ENCODE measurements around the gene UBQLN3.

UBQLN3 gene

DNA sequence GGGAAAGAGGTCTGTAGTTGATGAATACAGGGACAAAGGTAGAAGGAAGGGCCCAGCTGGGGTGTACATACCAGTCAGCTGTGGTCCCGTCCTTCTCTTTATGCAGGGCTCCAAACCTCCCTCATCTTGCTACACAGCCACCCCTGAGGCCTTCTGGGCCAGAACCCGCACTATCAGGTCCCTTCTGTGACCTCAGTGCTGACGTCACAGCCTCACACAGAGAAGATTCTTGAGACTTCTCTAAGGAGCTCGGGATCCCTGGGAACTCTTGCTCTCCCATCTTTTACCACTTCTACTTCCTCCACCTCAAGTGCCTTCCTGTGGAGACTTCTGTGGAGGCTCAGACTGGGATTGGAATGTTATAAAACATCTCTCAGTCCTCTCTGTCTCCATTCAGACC is at the start of gene UBQLN3:
Gene UBQLN3 (minus strand): TSS at position 155 of the 400 bp plus-strand sequence. CDS start 399 bp downstream, outside the sequence.
- DNase-seq: no peak

- DNase-seq: no peak
These were observed 48.0 kb upstream of the UBQLN3 start for GRCh38 chr11:5557751-5558150.

DNA sequence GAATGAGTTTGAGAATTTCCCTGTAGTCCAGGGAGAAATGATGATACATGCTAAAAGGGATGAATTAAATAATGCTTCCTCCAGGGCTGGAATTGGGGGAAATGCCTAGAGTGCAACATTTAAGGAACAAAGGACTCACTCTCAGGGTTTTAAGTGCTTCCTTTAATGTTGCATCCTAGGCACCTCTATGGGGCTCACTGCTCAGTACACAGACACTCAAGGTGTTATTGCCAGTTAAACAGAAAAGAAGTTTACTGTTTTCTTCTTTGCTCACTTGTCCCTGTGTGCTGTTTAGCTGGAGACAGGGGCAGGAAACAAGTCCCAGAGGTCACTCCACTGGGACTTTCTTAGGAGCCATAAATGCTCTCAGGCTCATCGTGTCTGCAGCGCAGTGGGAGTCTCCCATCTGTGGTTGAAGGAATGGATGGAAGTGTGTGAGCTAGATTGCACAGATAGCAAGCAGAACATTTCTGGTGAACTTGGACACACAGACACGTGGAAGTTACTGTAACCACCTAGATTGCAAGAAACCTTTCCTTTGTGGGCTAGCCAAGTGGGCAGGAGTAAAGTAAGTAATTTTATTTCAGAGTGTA is 46.9 kb upstream of the UBQLN3 start:
- no peak for DNase-seq

- no peak for DNase-seq
These were observed 43.6 kb upstream of the UBQLN3 start for GRCh38 chr11:5553343-5553742.

- no peak for DNase-seq
These were observed 40.8 kb upstream of the UBQLN3 start for GRCh38 chr11:5550440-5551095.

GRCh38 chr11:5548440-5548839 is 38.7 kb upstream of the UBQLN3 start, which contains the start of gene OR52H1:
OR52H1 (minus strand) TSS chr11:5548540; CDS start chr11:5545505, 3,035 bp downstream.
- no peak for DNase-seq

DNA sequence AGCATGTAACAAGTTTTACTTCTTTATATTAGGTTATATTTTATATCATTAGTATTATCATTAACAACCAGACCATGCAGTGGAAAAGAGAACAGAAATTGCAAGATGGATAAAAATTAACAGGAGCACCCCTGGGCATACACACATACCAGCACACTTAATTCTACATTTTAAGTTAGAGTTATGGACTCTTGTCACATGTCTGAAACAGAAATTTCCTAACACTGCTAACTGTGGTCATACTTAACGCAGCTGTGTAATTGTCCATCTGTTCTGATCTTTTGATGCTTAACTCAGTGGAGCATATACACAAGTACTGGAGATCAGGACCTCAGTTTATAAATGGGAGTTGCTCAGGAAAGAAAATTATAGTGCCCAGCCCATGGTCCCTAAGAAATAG is 38.2 kb upstream of the UBQLN3 start:
- no peak for DNase-seq

GRCh38 chr11:5546457-5546856 is 36.7 kb upstream of the UBQLN3 start:
- DNase-seq: no peak

GRCh38 chr11:5541427-5541826 is 31.7 kb upstream of the UBQLN3 start:
- no peak for DNase-seq

DNA sequence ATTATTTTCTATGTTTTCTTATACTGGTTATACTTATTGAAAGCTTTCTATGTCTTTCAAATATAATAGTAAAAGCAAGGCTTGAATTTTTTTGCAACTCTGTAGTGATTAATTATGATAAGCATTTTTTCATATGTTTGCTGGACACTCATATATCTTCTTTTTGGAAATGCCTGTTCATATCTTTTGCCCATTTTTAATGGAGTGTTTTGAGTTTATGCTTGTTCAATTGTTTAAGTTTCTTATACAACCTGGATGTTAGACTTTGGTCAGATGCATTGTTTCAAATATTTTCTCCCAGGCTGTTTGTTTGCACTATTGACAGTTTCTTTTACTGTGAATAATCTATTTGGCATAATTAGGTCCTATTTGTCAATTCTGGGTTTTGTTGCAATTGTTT is 26.7 kb upstream of the UBQLN3 start:
- no peak for DNase-seq

GRCh38 chr11:5534046-5534445 is 24.3 kb upstream of the UBQLN3 start:
- no peak for DNase-seq

DNA sequence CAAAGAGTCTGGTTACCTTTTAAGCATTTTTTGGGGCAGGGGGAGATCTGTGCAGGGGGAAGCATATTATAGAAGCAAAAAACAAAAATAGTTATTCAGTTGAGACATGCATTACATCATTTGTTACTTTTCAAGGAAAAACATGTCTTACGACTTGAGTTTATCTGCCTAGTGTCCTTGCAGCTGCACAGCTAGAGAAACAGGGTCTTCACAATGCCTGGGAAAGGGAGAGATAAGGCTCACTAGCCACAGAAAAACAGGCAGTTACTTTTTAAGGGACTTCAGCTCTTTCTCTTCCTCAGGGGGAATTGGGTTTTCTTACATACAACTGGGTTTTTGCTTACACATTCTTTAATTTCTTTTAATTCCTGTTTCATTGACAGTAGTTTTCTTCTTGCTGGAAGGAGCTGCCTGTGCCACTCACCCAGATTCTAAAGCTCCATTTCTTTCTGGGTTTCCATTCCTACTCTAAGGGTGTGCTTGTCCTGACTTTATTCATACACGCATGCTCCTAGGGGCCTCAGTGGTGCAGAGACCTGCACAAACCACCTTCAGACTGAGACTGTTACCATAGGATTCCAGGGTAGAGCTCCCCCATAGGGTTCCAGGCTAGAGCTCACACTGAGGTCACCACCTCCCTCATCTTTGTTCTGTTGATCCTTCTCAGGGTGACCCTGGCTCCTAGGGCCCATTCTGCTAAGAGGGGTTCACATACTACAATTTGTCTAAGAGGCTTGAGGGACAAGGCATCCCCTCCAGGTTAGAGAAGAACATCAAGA is 21.5 kb upstream of the UBQLN3 start:
- DNase-seq: no peak

DNA sequence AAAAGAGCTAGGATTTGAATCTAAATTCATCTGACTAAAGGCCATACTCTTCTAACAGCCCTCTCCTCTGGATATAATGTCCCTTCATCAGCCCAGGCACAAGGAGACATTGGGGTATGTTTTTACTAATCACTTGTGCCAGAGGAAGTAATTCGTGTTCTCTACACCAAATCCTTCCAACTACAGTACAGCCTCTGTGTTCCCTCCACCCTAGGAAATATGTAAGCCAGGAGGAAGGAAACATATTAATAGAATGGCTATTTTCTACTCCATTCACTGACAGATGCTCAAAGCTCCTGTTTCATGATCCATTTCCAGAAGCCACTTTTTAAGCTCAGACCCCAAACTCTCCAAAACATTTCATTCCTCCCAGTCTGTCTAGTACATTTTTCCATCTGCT is 18.7 kb upstream of the UBQLN3 start:
- no peak for DNase-seq

DNA sequence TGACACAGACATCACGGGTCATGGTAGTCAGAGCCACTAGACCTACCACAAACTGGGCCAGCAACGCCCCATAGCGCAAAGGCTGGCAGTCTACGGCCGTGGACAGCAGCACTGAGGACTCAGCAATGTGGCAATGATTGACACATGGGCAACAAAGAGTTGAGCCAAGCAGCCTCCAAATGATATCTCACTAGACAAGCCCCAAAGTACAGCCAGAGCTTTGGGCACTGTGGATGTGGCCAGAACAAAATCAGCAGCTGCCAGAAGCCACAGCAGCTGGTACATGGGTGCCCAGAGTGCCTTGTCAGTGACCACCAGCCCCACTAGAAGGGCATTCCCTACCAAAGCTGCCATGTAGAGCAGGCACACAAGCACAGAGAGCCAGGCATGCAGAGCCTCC is 18.0 kb upstream of the UBQLN3 start:
- DNase-seq: no peak

DNA sequence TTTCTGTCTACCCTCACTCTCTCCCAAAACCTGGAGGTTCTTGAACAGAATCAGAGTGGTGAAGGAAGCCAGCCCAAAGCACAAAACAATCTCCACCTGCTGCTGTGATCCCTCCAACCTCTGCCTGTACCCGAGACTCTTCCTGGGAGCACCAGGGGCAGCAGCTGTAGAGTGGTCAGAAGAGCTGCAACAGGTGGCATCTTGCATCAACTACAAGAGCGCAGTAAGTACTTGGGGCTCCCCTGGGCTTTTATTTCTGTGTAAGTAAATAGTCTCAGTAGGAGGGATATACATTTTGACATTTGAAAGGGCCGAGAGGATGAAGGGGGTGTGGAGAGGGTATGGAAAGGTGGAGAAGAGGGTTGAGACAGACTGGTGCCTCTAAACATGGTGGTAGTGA is 15.0 kb upstream of the UBQLN3 start:
- DNase-seq: no peak

- no peak for DNase-seq
These were observed 12.6 kb upstream of the UBQLN3 start for GRCh38 chr11:5522308-5522707.

GRCh38 chr11:5521540-5521939 is 11.8 kb upstream of the UBQLN3 start:
- no peak for DNase-seq

GRCh38 chr11:5516599-5516998 is 6.8 kb upstream of the UBQLN3 start, which contains the start of gene UBQLNL:
UBQLNL (minus strand) TSS chr11:5516699; CDS start chr11:5516441, 258 bp downstream.
- DNase-seq: no peak

DNA sequence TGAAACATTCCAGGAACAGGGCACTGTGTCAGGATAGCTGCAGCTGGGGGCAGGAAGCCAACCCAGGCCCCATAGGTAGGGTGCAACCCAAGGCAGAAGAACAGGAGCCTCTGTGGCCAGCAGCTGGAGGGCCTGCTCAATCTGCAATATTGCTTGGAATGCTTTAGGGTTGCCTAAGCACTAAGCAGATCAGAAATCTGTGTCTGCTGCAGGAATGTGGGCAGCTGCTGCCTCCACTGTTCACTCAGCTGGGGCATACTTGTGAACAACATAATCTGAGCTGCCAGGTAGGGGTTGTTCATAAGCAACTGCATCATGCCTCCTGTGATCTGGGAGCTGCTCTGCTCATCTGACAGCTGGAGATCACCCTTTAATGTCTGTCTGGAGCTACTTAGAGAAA is 5.1 kb upstream of the UBQLN3 start:
- no peak for DNase-seq

DNA sequence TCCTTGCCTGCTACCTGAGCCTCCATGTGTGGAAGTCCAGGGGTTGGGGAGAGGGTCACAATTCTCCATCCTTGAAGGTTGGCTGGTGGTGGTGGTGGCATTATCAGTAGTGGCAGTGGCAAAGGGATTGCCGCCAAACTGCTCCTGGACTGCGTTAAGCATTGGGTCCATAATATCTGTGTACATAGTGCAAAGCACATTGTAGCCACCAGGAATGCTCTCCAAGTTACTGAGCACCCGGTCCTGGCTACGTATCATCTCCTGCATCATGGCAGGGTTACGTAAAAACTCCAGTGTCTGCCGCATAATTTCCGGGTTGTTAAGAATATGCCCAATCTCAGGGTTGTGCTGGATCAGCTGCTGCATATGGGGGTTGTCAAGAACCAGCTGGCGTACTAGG is 1.2 kb downstream of the UBQLN3 start:
- DNase-seq: no peak

DNA sequence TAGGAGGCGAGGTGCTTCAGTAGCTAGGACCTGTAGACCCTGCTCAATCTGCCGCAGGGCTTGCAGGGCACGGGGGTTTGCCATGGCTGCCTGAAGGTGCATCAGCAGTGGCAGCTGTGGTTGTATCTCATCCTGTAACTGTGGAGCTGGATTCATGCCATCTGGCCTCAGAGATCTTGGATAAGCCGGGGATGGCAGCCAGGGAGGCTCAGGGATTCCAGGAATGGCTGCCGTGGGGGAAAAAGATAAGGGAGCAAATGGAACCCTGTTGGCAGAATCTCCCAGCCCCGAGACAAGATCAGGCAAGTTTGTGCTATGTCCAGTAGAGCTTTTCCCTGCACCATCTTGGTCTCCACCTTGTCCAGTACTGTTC is 1.8 kb downstream of the UBQLN3 start:
- DNase-seq: no peak

DNA sequence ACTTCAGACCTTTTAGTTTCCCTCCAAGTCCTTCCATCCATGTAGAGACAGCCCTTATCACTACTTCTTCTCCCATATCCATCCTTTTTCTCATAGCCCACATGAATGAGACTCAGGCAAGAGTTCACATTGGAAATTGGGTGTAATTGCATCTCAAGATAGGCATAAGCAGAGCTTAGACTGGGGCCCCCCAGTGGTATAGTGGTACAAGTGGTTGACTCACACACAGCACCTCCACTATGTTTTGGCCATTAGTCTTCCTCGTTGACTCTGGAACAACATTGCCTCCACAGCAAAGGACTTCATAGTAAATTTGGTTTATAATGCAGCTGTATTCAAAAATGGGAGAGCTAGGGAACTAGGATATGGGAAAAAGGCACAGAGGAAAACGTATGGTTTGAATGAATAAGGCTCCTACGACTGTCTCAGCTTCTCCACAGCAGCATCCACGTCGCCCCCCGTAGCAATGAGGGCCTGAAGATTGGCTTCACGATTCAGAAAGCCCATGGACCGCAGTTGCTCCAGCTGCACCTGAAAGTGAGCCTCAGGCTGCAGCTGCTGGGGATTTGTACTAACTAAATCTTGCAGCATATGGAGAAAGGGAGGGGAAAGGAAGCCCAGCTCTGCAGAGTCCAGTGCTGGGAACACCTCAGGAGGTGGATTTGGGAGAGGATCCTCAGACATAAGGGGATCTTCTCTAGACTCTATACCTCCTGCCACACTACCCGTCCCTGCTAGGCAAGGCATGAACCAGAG is 2.4 kb downstream of the UBQLN3 start:
- no peak for DNase-seq

- DNase-seq: no peak
These were observed 4.3 kb downstream of the UBQLN3 start for GRCh38 chr11:5505363-5506048.
